Measurements from ENCODE around the gene ATG2A.

- TF ChIP-seq TAF1 (IDR thresholded peaks at IDR 0.05; ENCODE audit: low read depth, low read length) = no peak
- no peak for TF ChIP-seq POLR2AphosphoS5 (IDR thresholded peaks at IDR 0.05; ENCODE audit: low read depth, low read length)
- TF ChIP-seq POU2F2 (IDR thresholded peaks at IDR 0.05; ENCODE audit: low read depth, low read length) = no peak
- TF ChIP-seq POLR2A (IDR thresholded peaks at IDR 0.05; ENCODE audit: low read depth, low read length) = no peak
Observed at GRCh38 chr11:64918017-64918416, 1.0 kb upstream of the ATG2A start.

Measured in GM12891 (cell line).